MV-4-11 (cell line): Measurements from ENCODE around the gene IMP3.
A peak's percentile ranks its signal among the peaks of the same experiment; 100 is the strongest.

Experiments used
- DNase-seq: peaks from one replicate; lab custom pipeline; 2025; lab: John Stamatoyannopoulos, UW

The IMP3 gene

GRCh38 chr15:75672646-75673425 lies 32.8 kb upstream of the IMP3 start:
- no peak for DNase-seq

GRCh38 chr15:75671730-75672602 lies 31.9 kb upstream of the IMP3 start:
- no peak for DNase-seq

DNA sequence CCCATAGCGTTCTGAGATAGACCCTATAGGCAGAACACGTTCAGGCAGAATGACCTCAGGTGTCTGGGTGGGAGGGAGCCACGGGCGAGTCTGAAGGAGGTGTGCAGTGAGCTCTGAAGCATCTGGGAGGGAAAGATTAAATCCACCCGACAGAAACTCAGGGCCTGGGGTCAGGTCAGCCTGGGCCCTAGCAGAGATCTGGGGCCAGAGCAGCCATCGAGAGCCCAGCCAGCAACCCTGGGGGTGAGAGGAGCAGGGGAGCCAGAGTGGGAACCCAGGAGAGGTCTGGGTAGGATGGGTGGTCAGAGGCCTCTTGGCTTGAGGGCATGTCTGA lies 29.8 kb upstream of the IMP3 start:
- DNase-seq = no peak

- DNase-seq = no peak
These were observed 29.3 kb upstream of the IMP3 start for GRCh38 chr15:75669191-75669878.

GRCh38 chr15:75666823-75667501 lies 26.9 kb upstream of the IMP3 start:
- DNase-seq = peak; percentile 52

DNA sequence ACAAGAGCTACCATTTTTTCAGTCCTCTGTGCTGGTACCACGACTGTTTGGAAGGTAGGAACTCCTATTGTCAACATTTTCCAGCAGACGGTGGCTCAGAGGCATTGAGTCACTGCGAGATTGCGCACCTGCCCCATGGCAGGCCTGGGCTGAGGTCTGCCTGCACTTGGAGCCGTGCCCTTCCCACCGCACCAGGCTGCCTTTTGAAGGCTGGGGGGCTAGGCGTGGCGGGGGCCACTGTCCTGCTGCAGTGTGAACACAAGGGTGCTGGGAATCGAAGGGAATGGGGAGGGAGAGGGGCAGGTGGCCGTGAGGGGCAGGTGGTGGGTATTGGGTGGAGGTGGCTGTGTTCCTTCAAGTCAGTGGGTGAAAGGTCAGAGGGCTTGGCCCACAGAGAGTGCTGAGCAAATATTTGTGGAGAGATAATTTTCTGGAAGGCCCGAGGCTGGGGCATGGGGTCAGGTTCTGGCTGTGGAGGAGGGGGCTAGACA lies 24.0 kb upstream of the IMP3 start:
- no peak for DNase-seq

DNA sequence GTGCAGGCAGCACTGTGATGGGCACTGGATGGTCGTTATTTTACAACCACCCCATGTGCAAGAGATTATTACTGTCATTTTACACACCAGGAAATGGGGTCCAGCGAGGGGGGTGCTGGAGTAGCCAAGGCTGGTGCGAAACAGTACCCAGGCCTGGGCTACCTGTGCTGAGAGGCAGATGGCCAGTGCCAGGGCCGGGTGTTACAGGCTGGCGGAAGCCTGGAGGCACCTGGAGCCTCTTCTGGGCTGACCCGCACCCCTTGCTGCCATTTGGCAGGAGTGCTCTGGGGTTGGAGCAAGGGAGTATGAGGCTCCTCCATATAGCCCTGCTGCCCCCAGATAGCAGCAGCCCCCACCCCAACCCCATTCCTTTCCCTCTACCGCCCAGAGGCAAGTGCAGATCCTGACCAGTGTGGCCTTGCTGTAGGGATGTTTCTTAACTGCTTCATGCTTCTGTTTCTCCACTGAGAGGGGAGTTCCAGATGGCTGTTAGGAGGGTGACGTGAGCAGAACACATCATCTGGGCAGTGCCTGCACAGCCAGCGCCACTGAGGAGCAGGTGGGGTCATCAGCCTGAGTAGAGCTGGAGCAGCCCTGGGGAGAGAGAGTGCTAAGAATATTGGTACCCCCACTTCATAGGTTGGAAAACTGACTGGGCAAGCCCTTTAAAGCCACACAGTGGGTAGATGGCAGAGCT lies 22.9 kb upstream of the IMP3 start:
- DNase-seq = no peak

DNA sequence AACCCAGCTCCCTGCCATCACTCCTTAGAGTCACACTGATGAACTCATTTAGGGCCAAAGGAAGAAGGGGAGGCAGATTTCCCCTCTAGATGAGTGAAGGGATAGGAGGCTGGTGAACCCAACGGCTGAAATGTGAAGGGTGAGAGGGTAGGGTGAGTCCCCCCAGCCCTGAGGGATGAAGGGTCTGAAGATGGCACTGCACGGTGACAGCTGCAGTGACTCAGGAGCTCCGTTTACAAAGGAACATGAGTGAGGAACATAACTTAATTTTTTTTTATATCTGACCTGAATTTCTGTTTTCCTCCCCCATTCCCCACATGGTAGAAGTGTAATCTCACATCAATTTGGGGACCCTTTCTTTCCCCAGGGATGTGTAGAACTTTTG lies 21.7 kb upstream of the IMP3 start:
- DNase-seq = no peak

DNA sequence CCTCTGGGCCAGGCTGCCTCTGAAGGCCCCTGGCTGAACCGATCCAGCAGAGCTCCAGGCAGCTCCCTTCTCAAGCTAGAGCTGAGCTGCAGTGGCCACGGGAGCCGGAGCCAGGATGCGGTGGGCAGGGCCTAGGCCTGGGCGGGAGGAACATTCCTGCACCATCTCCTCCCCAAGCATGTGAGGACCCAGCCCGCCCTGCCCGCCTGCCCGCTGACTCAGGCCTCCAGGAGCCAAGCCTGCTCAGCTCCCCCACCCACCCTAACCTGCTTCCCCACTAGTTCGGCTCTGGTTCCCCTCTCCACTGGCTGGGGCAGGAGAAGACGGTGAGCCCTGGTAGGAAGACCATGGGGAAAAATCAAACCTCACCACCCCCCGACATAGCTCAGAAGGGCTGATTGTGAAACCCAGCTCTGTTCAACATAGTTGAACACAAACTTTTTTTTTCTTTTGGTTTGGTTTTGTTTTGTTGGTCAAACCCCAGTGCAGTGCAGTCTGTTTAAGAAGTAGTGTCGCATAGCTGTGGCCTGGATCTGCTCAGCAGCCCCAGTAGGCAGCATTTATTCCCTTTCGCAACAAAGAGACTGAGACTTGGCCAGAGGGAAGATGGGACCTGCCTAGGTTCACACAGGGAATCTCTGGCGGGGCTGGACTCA lies 21.2 kb upstream of the IMP3 start:
- DNase-seq = peak; percentile 80

DNA sequence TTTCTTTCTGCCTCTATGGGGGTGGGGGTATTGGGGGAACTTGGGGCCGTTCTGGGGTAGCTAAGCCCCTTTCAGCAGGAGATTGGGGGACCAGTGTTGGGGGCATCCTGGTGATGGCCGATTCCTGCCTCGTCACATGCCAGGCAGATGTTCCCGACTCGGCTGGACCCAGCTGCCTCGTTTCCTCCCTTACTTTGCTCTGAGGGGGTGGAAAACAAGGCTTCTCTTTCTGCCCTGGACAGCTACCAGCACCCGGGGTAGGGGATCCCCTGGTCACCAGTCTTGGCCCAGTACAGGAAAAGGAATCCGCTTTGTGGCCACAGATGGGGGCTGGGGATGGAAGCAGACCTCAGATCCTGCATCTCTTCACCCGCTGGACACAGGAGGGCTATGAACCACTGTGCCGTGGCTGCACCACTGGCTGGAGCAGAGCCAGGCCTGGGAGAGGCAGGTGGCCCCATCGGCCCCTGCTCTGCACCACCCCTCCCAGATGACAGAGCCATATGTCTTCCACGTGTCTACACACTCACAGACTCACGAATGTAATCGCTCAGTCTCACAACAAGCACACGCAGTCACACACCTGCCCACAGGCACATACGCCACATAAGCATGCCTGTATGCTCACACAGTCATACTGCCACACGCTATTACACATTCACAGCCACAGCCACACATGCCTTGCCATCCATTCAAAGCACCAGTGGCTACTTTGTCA lies 20.1 kb upstream of the IMP3 start:
- no peak for DNase-seq

- DNase-seq = no peak
These were observed 19.2 kb upstream of the IMP3 start for GRCh38 chr15:75659141-75659771.

- DNase-seq = no peak
These were observed 16.8 kb upstream of the IMP3 start for GRCh38 chr15:75656813-75657212.

GRCh38 chr15:75656331-75656730 lies 16.3 kb upstream of the IMP3 start:
- DNase-seq = no peak

GRCh38 chr15:75655931-75656330 lies 15.9 kb upstream of the IMP3 start:
- DNase-seq = no peak

GRCh38 chr15:75654201-75654907 lies 14.3 kb upstream of the IMP3 start:
- no peak for DNase-seq

- DNase-seq = no peak
These were observed 13.4 kb upstream of the IMP3 start for GRCh38 chr15:75653347-75653913.

DNA sequence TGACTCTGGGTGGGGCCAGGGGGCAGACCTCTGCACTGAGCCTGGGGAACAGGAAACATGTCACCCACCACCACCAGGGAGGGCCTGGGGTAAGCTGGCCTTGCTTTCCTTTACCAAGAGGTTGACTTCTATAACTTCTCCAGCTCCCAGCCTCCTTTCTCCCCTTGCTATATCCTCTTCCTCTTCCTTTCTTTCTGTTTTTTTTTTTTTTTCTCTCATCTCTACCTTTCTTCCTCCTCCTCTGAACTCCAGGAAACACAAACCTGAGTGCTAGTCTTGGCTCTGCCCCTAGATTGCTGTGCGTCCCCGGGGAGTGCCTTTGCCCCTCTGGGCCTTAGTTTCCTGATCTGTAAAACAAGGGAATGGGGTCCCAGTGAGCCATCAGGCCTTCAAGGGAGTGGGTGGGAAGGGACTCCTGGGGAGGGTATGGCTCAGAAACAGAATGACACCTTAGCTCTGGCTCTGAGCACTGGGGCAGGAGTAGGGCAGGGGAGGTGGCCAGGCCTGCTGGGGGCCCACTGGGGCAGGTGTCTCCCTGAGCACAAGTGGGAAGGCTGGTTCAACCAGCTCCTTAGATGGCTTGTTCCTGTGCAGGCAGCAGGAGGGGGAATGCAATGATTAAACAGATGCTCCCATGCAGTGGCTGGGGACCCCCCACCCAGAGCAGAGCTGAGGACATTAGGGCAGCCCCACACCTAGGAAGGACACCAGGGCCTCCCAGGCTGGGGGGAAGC lies 12.0 kb upstream of the IMP3 start:
- DNase-seq = no peak
